ENCODE results near the gene TNIK. TPM values are rescaled to one million over a fixed set of nuclear protein-coding genes. Genes with fewer than 3 reads are reported as not detected.
A peak's percentile ranks its signal among the peaks of the same experiment; 100 is the strongest.

Gene TNIK
- total and polyA plus RNA-seq, 2 of the 13 experiments (the other 11 are each of a cell fraction or from before 2014, with no cell fraction given) = 0.15 to 0.22 TPM

DNA sequence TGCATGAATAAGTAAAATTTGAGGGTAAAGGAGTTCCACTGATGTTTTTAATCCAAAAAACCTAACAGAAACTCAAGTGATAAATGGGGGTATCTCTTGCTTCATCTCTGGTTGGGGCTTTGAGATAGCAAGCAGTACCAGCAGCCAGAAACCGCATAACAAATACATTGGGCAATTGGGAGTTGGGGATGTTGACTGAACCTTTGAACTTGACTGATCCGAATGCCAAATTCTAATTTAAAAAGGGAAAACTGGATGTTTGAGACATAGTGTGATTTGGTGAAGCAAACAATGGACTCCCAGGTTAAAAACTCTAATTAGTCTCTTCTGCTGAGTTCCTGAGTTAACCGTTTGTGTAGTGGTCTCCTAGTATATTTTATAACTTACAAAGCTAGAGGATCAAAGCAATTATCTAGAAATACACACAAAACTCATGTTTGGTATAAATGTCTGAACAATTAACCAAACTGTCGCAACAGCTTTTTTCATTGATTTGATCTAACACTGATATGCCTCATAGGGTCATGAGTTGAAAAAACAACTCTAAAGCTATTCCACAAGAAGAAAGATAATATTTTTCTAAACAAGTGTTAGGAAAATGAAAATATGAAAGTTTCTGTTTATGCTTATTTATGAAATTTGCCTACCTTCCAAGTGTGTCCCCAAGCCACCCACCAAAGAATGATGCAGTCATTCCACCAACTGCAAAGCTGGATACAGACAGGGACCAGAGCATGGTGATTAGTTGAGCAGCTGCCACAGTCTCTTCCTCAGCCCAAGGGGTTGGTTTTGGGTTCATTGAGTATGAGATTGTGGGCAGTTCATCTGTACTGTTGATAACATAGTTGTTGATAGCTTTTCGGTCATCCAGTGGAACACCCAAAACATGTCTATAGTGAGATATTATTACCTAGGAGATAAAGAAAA, 446.1 kb downstream of the TNIK start:
- H2AFZ ChIP-seq (ENCODE audit: low read length) = no peak overlapping the region
- H3K4me2 ChIP-seq (ENCODE audit: low read depth, low read length) = 0 out of 2 replicates have a peak overlapping the region, but pooled peaks have one; percentile 20
- DNase-seq (ENCODE audit: low spot score) (peak; percentile 96), FAIRE-seq (peak; percentile 80), ATAC-seq (peak; percentile 94)
- in situ Hi-C loops (cut with HindIII; ENCODE audit: extremely low pct_ligation_motif_present, low pct_unique_long_range_greater_than_20kb) (no loop called here), intact Hi-C loops (cut with micrococcal nuclease; ENCODE audit: unreplicated experiment) (loop anchor here (1.0 kb wide), 1 partner anchor 12 kb away; no protein-coding TSS in a partner anchor)
- no peaks in the 10 kb centered on the region for H3K9me3 ChIP-seq (ENCODE audit: low read length)
- H3K36me3 ChIP-seq (replicated peaks in 1 of 2; ENCODE audit: control insufficient read depth in 1 of 2, insufficient read depth in 2 of 2, low read length in 2 of 2) = peaks cover 3 to 16% of the 10 kb centered on the region in 2 experiments
- H3K9ac ChIP-seq (ENCODE audit: insufficient read depth, low read depth, low read length) = no peak overlapping the region
- H4K20me1 ChIP-seq (ENCODE audit: insufficient read depth, low read length) = no peaks in the 10 kb centered on the region
- ChIA-PET POLR2A (interaction anchor here (1.1 to 3.8 kb wide), 5 partner anchors 11 to 144 kb away, joined by 3 to 31 read pairs (median 6); partner anchors contain the start of genes RPL22L1 and SLC2A2), CTCF (ENCODE audit: low intra/inter-chr PET ratio, low total read pairs) (no interaction called here)
- H3K27me3 ChIP-seq (ENCODE audit: control insufficient read depth in 1 of 2, insufficient read depth in 2 of 2, low read length in 2 of 2) = no peaks in the 10 kb centered on the region
- H3K79me2 ChIP-seq (ENCODE audit: insufficient read depth, low read length) = peaks cover 10% of the 10 kb centered on the region
- H3K4me1 ChIP-seq (ENCODE audit: insufficient read depth, low read length) = peaks cover 64% of the 10 kb centered on the region
- H3K27ac ChIP-seq (ENCODE audit: extremely low read length, insufficient read depth, low read length) = peak overlapping the region; percentile 54
- no TSS peak for BruUV-seq (replicated peaks)
- H3K4me3 ChIP-seq (replicated peaks in 1 of 3; ENCODE audit: insufficient read depth in 1 of 3, low read depth in 2 of 3, low read length in 3 of 3) = no peak overlapping the region; a peak in 1 of 6 replicates
- 28% methylated on average over 5 of the region's 5 CpGs for WGBS (ENCODE audit: low lambda C conversion rate)
- TF ChIP-seq JUN (CRISPR knock-in tag; IDR thresholded peaks at IDR 0.05) = no peak; the same call in 1 of the 2 replicates
- TF ChIP-seq RELA (CRISPR knock-in tag; IDR thresholded peaks at IDR 0.05) = no peak
- peak; percentile 95 for TF ChIP-seq HNF4A (CRISPR knock-in tag; IDR thresholded peaks at IDR 0.05)
- no peak for TF ChIP-seq BORCS8-MEF2B (CRISPR knock-in tag; IDR thresholded peaks at IDR 0.05)
- TF ChIP-seq, protein P1, sequence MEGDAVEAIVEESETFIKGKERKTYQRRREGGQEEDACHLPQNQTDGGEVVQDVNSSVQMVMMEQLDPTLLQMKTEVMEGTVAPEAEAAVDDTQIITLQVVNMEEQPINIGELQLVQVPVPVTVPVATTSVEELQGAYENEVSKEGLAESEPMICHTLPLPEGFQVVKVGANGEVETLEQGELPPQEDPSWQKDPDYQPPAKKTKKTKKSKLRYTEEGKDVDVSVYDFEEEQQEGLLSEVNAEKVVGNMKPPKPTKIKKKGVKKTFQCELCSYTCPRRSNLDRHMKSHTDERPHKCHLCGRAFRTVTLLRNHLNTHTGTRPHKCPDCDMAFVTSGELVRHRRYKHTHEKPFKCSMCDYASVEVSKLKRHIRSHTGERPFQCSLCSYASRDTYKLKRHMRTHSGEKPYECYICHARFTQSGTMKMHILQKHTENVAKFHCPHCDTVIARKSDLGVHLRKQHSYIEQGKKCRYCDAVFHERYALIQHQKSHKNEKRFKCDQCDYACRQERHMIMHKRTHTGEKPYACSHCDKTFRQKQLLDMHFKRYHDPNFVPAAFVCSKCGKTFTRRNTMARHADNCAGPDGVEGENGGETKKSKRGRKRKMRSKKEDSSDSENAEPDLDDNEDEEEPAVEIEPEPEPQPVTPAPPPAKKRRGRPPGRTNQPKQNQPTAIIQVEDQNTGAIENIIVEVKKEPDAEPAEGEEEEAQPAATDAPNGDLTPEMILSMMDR (CRISPR knock-in tag; IDR thresholded peaks at IDR 0.05) = no peak
- TF ChIP-seq SMARCC2 (IDR thresholded peaks at IDR 0.05) = no peak
- TF ChIP-seq ZKSCAN5 (CRISPR knock-in tag; IDR thresholded peaks at IDR 0.05) = no peak
- TF ChIP-seq ZMAT3 (CRISPR knock-in tag; conservative IDR thresholded peaks at IDR 0.05) = 0 out of 2 replicates have a peak, but pooled peaks have one; percentile 43
- no peak for TF ChIP-seq SRSF4 (IDR thresholded peaks at IDR 0.05; ENCODE audit: low read depth, low read length, poor library complexity, severe bottlenecking)
- no peak for TF ChIP-seq MLLT10 (CRISPR knock-in tag; IDR thresholded peaks at IDR 0.05)
- TF ChIP-seq NCOA2 (CRISPR knock-in tag; IDR thresholded peaks at IDR 0.05) = peak; percentile 98
- TF ChIP-seq FOXM1 (CRISPR knock-in tag; IDR thresholded peaks at IDR 0.05) = no peak
- TF ChIP-seq BHLHE40 (IDR thresholded peaks at IDR 0.05; ENCODE audit: low read length) = no peak
- TF ChIP-seq, protein P2, sequence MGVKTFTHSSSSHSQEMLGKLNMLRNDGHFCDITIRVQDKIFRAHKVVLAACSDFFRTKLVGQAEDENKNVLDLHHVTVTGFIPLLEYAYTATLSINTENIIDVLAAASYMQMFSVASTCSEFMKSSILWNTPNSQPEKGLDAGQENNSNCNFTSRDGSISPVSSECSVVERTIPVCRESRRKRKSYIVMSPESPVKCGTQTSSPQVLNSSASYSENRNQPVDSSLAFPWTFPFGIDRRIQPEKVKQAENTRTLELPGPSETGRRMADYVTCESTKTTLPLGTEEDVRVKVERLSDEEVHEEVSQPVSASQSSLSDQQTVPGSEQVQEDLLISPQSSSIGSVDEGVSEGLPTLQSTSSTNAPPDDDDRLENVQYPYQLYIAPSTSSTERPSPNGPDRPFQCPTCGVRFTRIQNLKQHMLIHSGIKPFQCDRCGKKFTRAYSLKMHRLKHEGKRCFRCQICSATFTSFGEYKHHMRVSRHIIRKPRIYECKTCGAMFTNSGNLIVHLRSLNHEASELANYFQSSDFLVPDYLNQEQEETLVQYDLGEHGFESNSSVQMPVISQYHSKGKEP (CRISPR knock-in tag; IDR thresholded peaks at IDR 0.05) = no peak
- peak; percentile 97 for TF ChIP-seq LCORL (IDR thresholded peaks at IDR 0.05)
- peak; percentile 97 for TF ChIP-seq LCORL (CRISPR knock-in tag; IDR thresholded peaks at IDR 0.05)
- no peak for TF ChIP-seq PHB2 (IDR thresholded peaks at IDR 0.05; ENCODE audit: partially characterized antibody)
- TF ChIP-seq, protein P3, sequence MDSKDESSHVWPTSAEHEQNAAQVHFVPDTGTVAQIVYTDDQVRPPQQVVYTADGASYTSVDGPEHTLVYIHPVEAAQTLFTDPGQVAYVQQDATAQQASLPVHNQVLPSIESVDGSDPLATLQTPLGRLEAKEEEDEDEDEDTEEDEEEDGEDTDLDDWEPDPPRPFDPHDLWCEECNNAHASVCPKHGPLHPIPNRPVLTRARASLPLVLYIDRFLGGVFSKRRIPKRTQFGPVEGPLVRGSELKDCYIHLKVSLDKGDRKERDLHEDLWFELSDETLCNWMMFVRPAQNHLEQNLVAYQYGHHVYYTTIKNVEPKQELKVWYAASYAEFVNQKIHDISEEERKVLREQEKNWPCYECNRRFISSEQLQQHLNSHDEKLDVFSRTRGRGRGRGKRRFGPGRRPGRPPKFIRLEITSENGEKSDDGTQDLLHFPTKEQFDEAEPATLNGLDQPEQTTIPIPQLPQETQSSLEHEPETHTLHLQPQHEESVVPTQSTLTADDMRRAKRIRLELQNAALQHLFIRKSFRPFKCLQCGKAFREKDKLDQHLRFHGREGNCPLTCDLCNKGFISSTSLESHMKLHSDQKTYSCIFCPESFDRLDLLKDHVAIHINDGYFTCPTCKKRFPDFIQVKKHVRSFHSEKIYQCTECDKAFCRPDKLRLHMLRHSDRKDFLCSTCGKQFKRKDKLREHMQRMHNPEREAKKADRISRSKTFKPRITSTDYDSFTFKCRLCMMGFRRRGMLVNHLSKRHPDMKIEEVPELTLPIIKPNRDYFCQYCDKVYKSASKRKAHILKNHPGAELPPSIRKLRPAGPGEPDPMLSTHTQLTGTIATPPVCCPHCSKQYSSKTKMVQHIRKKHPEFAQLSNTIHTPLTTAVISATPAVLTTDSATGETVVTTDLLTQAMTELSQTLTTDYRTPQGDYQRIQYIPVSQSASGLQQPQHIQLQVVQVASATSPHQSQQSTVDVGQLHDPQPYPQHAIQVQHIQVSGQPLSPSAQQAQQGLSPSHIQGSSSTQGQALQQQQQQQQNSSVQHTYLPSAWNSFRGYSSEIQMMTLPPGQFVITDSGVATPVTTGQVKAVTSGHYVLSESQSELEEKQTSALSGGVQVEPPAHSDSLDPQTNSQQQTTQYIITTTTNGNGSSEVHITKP (CRISPR knock-in tag; IDR thresholded peaks at IDR 0.05; ENCODE audit: low read depth) = peak; percentile 33; the same call in 1 of the 2 replicates

Measured in HepG2 (cell line).